ENCODE measurements around the gene ICAM2. TPM values are rescaled to one million over a fixed set of nuclear protein-coding genes. Genes with fewer than 3 reads are reported as not detected.
"Not testable (repeated sequence)": the region's sequence is repeated elsewhere in the genome, so short reads cannot be mapped to it uniquely, and the experiment has no call there.

ICAM2 gene
- total RNA-seq, 1 experiment from 2014 or later: not detected

- DNase-seq (ENCODE audit: low spot score): no peak
- in situ Hi-C loops (cut with HindIII; ENCODE audit: low sequenced_read_pairs): no loop called here
Measured at GRCh38 chr17:64048805-64049204, 28.4 kb upstream of the ICAM2 start.

- in situ Hi-C loops (cut with HindIII; ENCODE audit: low sequenced_read_pairs): no loop called here
- no peak for DNase-seq (ENCODE audit: low spot score)
Measured at GRCh38 chr17:64045176-64045575, 24.7 kb upstream of the ICAM2 start.

GRCh38 chr17:64042700-64043485, 22.5 kb upstream of the ICAM2 start:
- in situ Hi-C loops (cut with HindIII; ENCODE audit: low sequenced_read_pairs): no loop called here
- no peak for DNase-seq (ENCODE audit: low spot score)

- DNase-seq (ENCODE audit: low spot score): peak; percentile 19
- in situ Hi-C loops (cut with HindIII; ENCODE audit: low sequenced_read_pairs): no loop called here
Measured at GRCh38 chr17:64041912-64042311, 21.5 kb upstream of the ICAM2 start.

GRCh38 chr17:64040206-64040605, 19.8 kb upstream of the ICAM2 start:
- in situ Hi-C loops (cut with HindIII; ENCODE audit: low sequenced_read_pairs): no loop called here
- no peak for DNase-seq (ENCODE audit: low spot score)

GRCh38 chr17:64039106-64039400, 18.6 kb upstream of the ICAM2 start:
- DNase-seq (ENCODE audit: low spot score): no peak
- in situ Hi-C loops (cut with HindIII; ENCODE audit: low sequenced_read_pairs): no loop called here

- no peak for DNase-seq (ENCODE audit: low spot score)
- in situ Hi-C loops (cut with HindIII; ENCODE audit: low sequenced_read_pairs): no loop called here
Measured at GRCh38 chr17:64038331-64039105, 18.1 kb upstream of the ICAM2 start.

GRCh38 chr17:64037802-64038201, 17.4 kb upstream of the ICAM2 start:
- DNase-seq (ENCODE audit: low spot score): no peak
- in situ Hi-C loops (cut with HindIII; ENCODE audit: low sequenced_read_pairs): no loop called here

- in situ Hi-C loops (cut with HindIII; ENCODE audit: low sequenced_read_pairs): no loop called here
- DNase-seq (ENCODE audit: low spot score): no peak
Measured at GRCh38 chr17:64037180-64037579, 16.7 kb upstream of the ICAM2 start.

GRCh38 chr17:64036198-64036922, 15.9 kb upstream of the ICAM2 start:
- no peak for DNase-seq (ENCODE audit: low spot score)
- in situ Hi-C loops (cut with HindIII; ENCODE audit: low sequenced_read_pairs): no loop called here

GRCh38 chr17:64032081-64032480, 11.6 kb upstream of the ICAM2 start:
- in situ Hi-C loops (cut with HindIII; ENCODE audit: low sequenced_read_pairs): no loop called here
- no peak for DNase-seq (ENCODE audit: low spot score)

- peak; percentile 74 for DNase-seq (ENCODE audit: low spot score)
- in situ Hi-C loops (cut with HindIII; ENCODE audit: low sequenced_read_pairs): no loop called here
Measured at GRCh38 chr17:64028874-64029464, 8.5 kb upstream of the ICAM2 start.

- peak; percentile 50 for DNase-seq (ENCODE audit: low spot score)
- in situ Hi-C loops (cut with HindIII; ENCODE audit: low sequenced_read_pairs): no loop called here
Measured at GRCh38 chr17:64025732-64026294, 5.4 kb upstream of the ICAM2 start.

- DNase-seq (ENCODE audit: low spot score): no peak
- in situ Hi-C loops (cut with HindIII; ENCODE audit: low sequenced_read_pairs): no loop called here
Measured at GRCh38 chr17:64024781-64025731, 4.6 kb upstream of the ICAM2 start.

- DNase-seq (ENCODE audit: low spot score): no peak
- in situ Hi-C loops (cut with HindIII; ENCODE audit: low sequenced_read_pairs): no loop called here
Measured at GRCh38 chr17:64024215-64024654, 3.8 kb upstream of the ICAM2 start.

GRCh38 chr17:64022611-64023063, 2.2 kb upstream of the ICAM2 start:
- in situ Hi-C loops (cut with HindIII; ENCODE audit: low sequenced_read_pairs): no loop called here
- DNase-seq (ENCODE audit: low spot score): no peak

GRCh38 chr17:64019551-64019961, 877 bp downstream of the ICAM2 start:
- in situ Hi-C loops (cut with HindIII; ENCODE audit: low sequenced_read_pairs); DNase-seq (ENCODE audit: low spot score): not testable (repeated sequence)

GRCh38 chr17:64017381-64017980, 3.0 kb downstream of the ICAM2 start:
- in situ Hi-C loops (cut with HindIII; ENCODE audit: low sequenced_read_pairs): no loop called here
- DNase-seq (ENCODE audit: low spot score): no peak

All from G401 (cell line).